Liver (tissue), 3 donors: ENCODE results near the gene ADGRL2.

Experiments used
- EGR1 ChIP-seq, 2 donors: IDR thresholded peaks; 2 replicates each; pipeline ENCODE4 v1.6.1; 2016 to 2018; ENCODE audit warnings: antibody characterized with exemption in 2 of 2, low read depth in 2 of 2
- FOXA1 ChIP-seq: IDR thresholded peaks from 2 replicates; pipeline ENCODE4 v1.6.1; 2016; ENCODE audit warnings: antibody characterized with exemption
- GABPA ChIP-seq, 2 donors: IDR thresholded peaks in 1 of 2; conservative IDR thresholded peaks in 1 of 2; 2 replicates each; pipeline ENCODE4 v1.6.1; 2016; ENCODE audit warnings: antibody characterized with exemption in 2 of 2, mild to moderate bottlenecking in 1 of 2, moderate library complexity in 1 of 2
- JUND ChIP-seq, 2 donors: IDR thresholded peaks; 2 replicates each; pipeline ENCODE4 v1.6.1; 2016; ENCODE audit warnings: antibody characterized with exemption in 2 of 2
- RAD21 ChIP-seq, 2 donors: IDR thresholded peaks; 2 replicates each; pipeline ENCODE4 v1.6.1; 2016; ENCODE audit warnings: antibody characterized with exemption in 2 of 2, mild to moderate bottlenecking in 2 of 2
- SP1 ChIP-seq: IDR thresholded peaks from 2 replicates; pipeline ENCODE4 v1.6.1; 2018; ENCODE audit warnings: antibody characterized with exemption, mild to moderate bottlenecking
- TAF1 ChIP-seq: conservative IDR thresholded peaks from 2 replicates; pipeline ENCODE4 v1.6.1; 2016; ENCODE audit warnings: antibody characterized with exemption, mild to moderate bottlenecking
- YY1 ChIP-seq: IDR thresholded peaks from 2 replicates; pipeline ENCODE4 v1.6.1; 2016; ENCODE audit warnings: antibody characterized with exemption, mild to moderate bottlenecking
- TF ChIP-seq, protein P1 (sequence below): fragments of 150-350 bp; IDR thresholded peaks from 2 replicates; pipeline ENCODE4 v1.5.1; 2017; ENCODE audit warnings: improper control_type of control experiment, low read depth, low read length; ENCODE audit not compliant: missing input control
- TF ChIP-seq, protein P2 (sequence below): IDR thresholded peaks from 2 replicates; pipeline ENCODE4 v1.6.1; 2016; ENCODE audit warnings: antibody characterized with exemption
- TF ChIP-seq, protein P3 (sequence below): IDR thresholded peaks from 2 replicates; pipeline ENCODE4 v1.6.1; 2016; ENCODE audit warnings: antibody characterized with exemption
- TF ChIP-seq, protein P4 (sequence below): IDR thresholded peaks from 2 replicates; pipeline ENCODE4 v1.6.1; 2016; ENCODE audit warnings: antibody characterized with exemption, mild to moderate bottlenecking
- TF ChIP-seq, protein P5 (sequence below): IDR thresholded peaks from 2 replicates; pipeline ENCODE4 v1.6.1; 2016; ENCODE audit warnings: antibody characterized with exemption
- donor health status: healthy.
- donor health status: healthy.

DNA sequence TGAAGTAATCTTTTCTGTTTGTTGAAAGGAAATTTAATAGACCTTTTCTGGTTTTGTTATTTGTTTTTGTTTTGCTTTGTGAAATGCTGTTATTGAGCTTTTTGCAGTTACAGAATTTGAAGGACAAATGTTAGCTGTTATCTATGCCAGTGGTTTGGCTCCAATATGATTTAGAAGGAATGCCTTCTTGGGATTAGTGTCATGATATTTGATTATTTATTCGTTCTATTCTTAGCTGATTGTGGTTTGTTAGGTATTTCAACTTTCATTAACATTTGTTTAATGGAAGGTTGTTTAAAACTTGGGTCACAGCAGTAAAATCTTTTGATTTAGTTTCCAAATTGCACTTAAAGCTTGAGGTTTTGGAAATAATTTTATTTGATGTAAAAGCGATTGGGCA is 33.5 kb downstream of the ADGRL2 start:
- TF ChIP-seq YY1, result no peak
- TF ChIP-seq, protein P1, sequence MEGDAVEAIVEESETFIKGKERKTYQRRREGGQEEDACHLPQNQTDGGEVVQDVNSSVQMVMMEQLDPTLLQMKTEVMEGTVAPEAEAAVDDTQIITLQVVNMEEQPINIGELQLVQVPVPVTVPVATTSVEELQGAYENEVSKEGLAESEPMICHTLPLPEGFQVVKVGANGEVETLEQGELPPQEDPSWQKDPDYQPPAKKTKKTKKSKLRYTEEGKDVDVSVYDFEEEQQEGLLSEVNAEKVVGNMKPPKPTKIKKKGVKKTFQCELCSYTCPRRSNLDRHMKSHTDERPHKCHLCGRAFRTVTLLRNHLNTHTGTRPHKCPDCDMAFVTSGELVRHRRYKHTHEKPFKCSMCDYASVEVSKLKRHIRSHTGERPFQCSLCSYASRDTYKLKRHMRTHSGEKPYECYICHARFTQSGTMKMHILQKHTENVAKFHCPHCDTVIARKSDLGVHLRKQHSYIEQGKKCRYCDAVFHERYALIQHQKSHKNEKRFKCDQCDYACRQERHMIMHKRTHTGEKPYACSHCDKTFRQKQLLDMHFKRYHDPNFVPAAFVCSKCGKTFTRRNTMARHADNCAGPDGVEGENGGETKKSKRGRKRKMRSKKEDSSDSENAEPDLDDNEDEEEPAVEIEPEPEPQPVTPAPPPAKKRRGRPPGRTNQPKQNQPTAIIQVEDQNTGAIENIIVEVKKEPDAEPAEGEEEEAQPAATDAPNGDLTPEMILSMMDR, result no peak
- no peak for TF ChIP-seq TAF1
- TF ChIP-seq, protein P2, sequence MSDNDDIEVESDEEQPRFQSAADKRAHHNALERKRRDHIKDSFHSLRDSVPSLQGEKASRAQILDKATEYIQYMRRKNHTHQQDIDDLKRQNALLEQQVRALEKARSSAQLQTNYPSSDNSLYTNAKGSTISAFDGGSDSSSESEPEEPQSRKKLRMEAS, result no peak
- TF ChIP-seq, protein P3, sequence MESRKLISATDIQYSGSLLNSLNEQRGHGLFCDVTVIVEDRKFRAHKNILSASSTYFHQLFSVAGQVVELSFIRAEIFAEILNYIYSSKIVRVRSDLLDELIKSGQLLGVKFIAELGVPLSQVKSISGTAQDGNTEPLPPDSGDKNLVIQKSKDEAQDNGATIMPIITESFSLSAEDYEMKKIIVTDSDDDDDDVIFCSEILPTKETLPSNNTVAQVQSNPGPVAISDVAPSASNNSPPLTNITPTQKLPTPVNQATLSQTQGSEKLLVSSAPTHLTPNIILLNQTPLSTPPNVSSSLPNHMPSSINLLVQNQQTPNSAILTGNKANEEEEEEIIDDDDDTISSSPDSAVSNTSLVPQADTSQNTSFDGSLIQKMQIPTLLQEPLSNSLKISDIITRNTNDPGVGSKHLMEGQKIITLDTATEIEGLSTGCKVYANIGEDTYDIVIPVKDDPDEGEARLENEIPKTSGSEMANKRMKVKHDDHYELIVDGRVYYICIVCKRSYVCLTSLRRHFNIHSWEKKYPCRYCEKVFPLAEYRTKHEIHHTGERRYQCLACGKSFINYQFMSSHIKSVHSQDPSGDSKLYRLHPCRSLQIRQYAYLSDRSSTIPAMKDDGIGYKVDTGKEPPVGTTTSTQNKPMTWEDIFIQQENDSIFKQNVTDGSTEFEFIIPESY, result no peak
- no peak for TF ChIP-seq SP1
- TF ChIP-seq, protein P4, sequence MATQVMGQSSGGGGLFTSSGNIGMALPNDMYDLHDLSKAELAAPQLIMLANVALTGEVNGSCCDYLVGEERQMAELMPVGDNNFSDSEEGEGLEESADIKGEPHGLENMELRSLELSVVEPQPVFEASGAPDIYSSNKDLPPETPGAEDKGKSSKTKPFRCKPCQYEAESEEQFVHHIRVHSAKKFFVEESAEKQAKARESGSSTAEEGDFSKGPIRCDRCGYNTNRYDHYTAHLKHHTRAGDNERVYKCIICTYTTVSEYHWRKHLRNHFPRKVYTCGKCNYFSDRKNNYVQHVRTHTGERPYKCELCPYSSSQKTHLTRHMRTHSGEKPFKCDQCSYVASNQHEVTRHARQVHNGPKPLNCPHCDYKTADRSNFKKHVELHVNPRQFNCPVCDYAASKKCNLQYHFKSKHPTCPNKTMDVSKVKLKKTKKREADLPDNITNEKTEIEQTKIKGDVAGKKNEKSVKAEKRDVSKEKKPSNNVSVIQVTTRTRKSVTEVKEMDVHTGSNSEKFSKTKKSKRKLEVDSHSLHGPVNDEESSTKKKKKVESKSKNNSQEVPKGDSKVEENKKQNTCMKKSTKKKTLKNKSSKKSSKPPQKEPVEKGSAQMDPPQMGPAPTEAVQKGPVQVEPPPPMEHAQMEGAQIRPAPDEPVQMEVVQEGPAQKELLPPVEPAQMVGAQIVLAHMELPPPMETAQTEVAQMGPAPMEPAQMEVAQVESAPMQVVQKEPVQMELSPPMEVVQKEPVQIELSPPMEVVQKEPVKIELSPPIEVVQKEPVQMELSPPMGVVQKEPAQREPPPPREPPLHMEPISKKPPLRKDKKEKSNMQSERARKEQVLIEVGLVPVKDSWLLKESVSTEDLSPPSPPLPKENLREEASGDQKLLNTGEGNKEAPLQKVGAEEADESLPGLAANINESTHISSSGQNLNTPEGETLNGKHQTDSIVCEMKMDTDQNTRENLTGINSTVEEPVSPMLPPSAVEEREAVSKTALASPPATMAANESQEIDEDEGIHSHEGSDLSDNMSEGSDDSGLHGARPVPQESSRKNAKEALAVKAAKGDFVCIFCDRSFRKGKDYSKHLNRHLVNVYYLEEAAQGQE, result no peak
- no peak for TF ChIP-seq GABPA (IDR thresholded peaks at IDR 0.05 in 1 of 2, conservative IDR thresholded peaks at IDR 0.05 in 1 of 2)
- no peak for TF ChIP-seq JUND (IDR thresholded peaks at IDR 0.05)
- TF ChIP-seq EGR1 (IDR thresholded peaks at IDR 0.05; ENCODE audit: low read depth in 2 of 2), result no peak
- no peak for TF ChIP-seq RAD21 (IDR thresholded peaks at IDR 0.05)
- TF ChIP-seq, protein P5, sequence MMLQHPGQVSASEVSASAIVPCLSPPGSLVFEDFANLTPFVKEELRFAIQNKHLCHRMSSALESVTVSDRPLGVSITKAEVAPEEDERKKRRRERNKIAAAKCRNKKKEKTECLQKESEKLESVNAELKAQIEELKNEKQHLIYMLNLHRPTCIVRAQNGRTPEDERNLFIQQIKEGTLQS, result no peak
- no peak for TF ChIP-seq FOXA1
